GM19467 (cell line): ENCODE results near the gene ALDH7A1.
"Not testable (repeated sequence)": the region's sequence is repeated elsewhere in the genome, so short reads cannot be mapped to it uniquely, and the experiment has no call there.

Experiments
- ATAC-seq: cut with Tn5 transposase; IDR thresholded peaks from one replicate; pipeline ENCODE4 v1.9.1; 2021; ENCODE audit warnings: mild to moderate bottlenecking, moderate library complexity; ENCODE audit not compliant: unreplicated experiment

Gene ALDH7A1

GRCh38 chr5:126536874-126537273 lies 58.1 kb downstream of the ALDH7A1 start:
- no peak for ATAC-seq

DNA sequence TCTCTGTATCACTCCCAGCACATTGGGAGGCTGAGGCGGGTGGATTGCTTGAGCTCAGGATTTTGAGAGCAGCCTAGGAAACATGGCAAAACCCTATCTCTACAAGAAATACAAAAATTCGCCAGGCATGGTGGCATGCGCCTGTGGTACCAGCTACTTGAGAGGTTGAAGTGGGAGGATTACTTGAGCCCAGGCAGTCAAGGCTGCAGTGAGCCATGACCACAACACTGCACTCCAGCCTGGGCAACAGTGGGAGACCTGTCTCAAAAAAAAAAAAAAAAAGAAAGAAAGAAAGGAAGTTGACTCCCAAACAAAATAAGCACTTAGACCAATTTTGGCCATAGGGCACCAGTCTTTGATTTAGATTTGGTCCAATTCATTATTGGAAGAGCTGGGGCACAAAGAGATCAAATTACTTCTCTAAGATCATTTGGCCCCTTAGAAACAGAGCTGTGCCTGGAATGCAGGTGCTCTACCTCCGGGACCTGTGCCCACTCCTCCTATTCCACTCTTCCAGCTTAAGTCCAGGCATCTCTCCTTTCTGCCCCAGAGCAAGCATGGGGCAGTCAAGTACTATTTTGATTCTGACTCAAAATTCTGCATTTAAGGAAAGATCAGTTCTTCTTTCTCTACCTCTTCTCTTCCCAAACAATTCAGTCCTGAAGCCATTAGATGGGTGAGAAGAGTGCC lies 59.0 kb downstream of the ALDH7A1 start:
- no peak for ATAC-seq

DNA sequence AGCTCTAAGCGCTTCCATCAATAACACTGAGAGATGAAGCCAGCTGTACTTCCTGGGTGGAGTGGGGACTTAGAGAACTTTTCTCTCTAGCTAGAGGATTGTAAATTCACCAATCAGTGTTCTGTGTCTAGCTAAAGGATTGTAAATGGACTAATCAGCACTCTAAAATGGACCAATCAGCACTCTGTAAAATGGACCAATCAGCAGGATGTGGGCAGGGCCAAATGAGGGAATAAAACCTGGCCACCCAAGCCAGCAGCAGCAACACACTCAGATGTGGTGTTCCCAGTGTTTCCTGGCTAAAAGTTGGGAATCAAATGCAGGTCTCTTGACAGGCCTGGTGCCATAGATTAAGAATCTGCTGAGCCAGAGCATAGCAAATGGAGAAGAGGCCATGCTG lies 60.5 kb downstream of the ALDH7A1 start:
- ATAC-seq: no peak

DNA sequence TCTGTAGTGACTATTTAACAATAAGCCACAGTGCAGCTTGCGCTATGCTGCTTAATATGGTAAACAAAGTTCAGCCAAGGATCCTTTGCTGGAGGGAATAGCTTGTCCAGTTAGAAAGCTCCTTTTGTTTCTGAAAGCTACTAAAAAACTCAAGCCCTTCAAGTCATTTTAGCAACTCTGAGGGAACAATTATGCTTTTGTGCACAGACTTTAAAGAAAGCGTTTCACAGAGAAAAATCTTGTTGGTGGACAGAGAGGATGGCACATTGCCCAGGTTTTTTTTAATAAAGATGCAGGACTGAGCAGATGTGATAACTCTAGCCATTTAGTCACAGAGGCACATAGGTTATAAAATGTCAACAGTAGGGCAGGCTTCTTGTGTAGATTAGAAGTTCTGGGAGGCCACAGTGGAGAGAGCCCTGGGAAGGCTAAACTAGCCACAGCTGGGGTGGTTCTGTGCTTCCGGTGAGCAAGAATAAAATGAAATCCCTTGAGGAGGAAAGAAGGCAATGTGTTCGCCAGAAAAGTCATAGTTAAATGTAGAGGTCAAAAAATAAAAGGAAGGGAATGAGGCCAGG lies 63.4 kb downstream of the ALDH7A1 start:
- no peak for ATAC-seq

- ATAC-seq: no peak
These were observed 67.1 kb downstream of the ALDH7A1 start for GRCh38 chr5:126527892-126528291.

GRCh38 chr5:126527158-126527557 lies 67.9 kb downstream of the ALDH7A1 start:
- no peak for ATAC-seq

GRCh38 chr5:126526493-126526892 lies 68.5 kb downstream of the ALDH7A1 start:
- no peak for ATAC-seq

DNA sequence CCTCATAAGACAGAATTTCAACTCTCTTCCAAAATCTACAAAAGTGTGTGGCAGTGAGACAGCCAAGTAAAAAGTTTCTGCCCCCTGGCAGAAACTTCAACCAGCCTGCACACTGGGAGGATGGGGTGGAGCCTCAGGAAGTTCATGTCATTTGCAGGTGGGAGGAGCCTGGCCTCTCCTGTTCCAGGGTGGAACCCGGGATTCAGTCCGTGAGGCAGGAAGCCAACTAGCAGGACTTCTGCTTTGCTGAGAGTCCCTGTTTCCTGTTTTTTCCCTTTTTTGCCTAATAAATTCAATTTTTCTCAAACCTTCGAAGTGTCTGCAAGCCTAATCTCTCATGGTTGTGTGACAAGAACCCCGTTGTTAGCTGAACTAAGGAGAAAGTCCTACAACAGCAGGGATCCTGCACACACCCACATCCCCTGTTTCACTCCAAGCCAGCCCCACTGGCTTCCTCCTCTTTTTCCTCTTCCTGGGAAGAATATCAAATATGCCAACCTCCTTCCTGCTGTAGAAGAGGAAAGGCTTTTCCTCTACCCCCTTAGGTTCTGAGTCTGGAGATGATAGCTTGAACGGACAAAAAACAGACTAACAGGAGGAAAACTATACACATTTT lies 69.3 kb downstream of the ALDH7A1 start:
- ATAC-seq: no peak

DNA sequence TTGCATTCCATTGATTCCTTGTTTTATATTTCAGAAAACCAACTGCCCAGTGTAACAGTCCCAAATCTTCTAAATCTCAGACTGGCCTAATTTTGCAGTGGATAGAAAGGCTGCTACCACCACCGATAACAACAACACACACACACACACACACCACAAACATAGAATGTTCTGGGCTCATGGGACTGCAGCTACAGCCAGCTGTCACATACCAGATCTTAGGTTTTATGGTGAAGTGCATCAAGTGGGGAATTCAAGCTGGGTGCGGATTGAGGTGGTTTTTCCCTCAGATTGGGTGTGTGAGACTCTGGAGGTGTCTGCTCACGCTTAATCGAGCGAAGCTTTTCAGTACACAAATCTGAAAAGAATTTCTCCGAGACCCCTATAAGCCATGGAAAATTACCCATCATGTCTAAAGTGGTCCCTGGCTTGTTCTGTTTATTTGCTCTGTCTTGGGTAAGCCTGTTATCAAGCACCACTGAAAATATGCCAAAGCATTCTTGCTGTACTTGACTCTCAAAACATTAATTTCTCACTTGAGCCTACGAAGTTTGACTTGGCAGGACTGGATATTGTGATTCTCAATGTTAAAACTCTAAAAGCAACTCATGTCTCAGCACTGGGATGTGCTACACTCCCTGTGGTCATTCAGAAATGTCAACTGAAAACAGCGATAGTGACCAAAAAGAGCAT lies 71.1 kb downstream of the ALDH7A1 start:
- no peak for ATAC-seq

DNA sequence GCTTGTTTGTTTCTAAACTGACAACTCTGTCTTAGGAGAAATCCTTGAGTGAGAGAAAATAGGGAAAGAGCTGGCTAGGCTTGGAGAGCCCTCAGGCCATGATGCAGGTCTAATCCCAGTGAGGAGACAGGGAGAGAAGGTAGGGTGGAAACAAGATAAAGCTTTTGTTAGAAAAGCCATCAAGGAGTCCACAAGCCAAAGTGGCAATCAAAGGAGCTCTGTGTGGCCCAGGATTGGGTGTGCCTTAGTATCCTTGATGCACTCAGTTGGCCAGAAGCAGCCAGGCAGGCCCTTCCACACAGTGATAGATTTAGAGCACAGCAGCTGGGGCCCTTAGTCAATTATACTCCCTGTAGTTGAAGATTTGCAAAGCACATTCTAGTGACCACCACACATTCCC lies 73.9 kb downstream of the ALDH7A1 start:
- no peak for ATAC-seq

GRCh38 chr5:126520593-126520953 lies 74.4 kb downstream of the ALDH7A1 start:
- no peak for ATAC-seq

- ATAC-seq: no peak
These were observed 75.1 kb downstream of the ALDH7A1 start for GRCh38 chr5:126519637-126520592.

DNA sequence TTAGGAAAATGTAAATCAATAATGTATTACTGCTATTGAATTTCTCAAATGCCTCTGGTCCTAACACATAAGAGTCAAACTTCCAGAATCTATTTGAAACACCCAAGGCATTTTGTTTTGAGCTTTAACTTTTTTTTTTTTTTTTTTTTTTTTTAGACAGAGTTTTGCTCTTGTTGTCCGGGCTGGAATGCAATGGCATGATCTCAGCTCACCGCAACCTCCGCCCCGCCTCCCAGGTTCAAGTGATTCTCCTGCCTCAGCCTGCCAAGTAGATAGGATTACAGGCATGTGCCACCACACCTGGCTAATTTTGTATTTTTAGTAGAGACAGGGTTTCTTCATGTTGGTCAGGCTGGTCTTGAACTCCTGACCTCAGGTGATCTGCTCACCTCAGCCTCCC lies 75.8 kb downstream of the ALDH7A1 start:
- not testable (repeated sequence) for ATAC-seq

GRCh38 chr5:126516852-126517251 lies 78.2 kb downstream of the ALDH7A1 start:
- no peak for ATAC-seq

DNA sequence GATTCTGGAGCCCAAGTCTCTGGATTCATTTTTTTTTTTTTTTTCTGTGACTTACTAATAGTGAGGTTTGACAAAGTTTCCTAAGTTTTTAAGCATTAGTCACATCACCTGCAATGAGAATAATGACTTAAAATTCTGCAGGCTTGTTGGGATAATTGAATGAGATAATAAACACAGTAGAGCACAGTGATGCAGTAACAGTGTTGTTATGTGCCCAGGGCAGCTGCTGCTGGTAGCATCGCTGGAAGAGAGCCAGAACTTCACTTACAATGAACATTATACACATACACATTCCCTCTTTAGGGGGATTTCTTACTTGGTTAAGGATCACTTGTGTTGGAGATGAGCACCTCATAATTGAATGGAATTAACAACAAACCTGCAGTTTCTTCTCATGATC lies 78.9 kb downstream of the ALDH7A1 start:
- no peak for ATAC-seq

DNA sequence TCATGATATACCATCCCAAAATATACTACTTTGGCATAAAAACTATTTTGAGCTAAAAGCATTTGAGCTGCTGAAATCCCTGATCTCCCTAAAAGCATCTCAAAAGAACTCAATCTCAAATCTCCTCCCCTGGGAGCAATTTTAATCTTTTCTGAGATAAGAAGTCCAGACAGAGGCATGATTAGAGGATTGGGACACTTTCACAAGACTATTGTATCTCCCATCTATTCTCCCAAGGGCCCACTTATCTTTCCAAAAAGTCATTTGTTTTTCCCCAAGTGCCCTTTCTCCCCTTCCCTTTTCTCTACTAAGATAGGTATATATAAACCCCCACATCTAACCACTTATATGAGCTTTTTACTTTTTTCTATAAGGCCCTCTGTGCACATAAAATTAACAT lies 79.7 kb downstream of the ALDH7A1 start:
- no peak for ATAC-seq

DNA sequence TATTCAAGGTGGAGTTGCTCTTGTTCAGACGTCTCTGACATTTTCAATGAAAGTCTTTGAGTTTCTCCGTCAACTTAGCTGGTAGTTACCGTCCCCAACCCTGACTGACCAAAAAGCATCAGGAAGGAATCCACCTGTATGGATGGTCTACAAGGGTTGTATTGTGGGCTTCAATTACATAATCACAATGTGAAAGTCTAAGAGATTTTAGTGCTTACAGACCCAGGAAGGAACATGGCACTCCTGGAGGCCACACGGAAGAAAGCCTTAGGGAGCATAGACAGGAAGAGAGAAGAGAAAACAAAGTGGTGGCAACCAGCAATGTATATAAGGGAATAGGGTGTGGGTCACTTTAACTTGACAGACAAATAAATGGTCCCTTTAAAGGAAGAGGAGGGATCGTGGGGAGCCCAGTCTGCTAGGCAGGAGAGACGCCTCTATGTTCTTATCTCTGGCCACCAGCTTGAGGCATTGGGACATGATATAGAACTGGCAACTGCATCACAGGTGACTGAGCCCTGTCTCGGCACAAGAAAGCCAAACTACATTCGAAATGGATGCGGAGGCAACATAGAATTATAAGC lies 80.4 kb downstream of the ALDH7A1 start:
- ATAC-seq: no peak

- ATAC-seq: no peak
These were observed 80.9 kb downstream of the ALDH7A1 start for GRCh38 chr5:126514131-126514557.

DNA sequence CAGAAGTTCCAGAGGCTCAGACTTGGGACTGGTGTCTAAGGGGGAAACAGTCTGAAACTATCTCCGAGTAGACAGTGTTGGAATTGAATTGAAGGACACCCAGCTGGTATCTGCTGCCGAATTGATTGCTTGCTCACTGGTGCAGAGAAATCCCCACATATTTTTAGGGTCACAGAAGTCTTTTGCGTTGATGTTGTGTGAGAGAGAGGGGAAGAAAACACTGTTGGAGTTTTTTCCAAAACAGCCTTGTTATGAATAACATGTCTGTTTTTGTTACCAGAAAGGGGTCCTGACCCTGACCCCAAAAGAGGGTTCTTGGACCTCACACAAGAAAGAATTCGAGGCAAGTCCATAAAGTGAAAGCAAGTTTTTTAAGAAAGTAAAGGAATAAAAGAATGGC lies 81.3 kb downstream of the ALDH7A1 start:
- no peak for ATAC-seq

DNA sequence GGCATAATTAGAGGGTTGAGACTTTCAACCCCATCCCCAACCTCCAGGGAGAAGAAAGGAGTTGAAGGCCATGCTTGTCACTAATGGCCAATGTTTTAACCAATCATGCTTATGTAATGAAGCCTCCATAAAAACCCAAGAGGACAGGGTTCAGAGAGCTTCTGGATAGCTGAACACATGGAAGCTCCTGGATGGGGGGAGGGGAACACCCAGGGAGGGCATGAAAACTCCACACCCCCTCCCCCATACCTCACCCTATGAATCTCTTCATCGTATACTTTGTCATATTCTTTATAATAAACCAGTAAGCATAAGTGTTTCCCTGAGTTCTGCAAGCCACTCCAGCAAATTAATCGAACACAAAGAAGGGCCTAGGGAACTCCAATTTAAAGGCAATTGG lies 81.7 kb downstream of the ALDH7A1 start:
- no peak for ATAC-seq
